Neural crest cell (in vitro differentiated cells): ENCODE results near the gene RPL34. TPM values are rescaled to one million over a fixed set of nuclear protein-coding genes. Genes with fewer than 3 reads are reported as not detected.

Experiments
- DNase-seq: peaks from one replicate; pipeline ENCODE4 v3.0.0; 2021; ENCODE audit warnings: low read depth, mixed read lengths, low spot score
- H3K27ac Mint-ChIP-seq: one replicate; pipeline ENCODE4 v1.8.0; 2021; ENCODE audit warnings: mild to moderate bottlenecking, mixed read lengths; ENCODE audit not compliant: unreplicated experiment
- H3K27me3 Mint-ChIP-seq: 2 replicates; pipeline ENCODE4 v1.8.0; 2021; ENCODE audit warnings: low read depth, mild to moderate bottlenecking, mixed read lengths
- H3K36me3 Mint-ChIP-seq: 2 replicates; pipeline ENCODE4 v1.8.0; 2021; ENCODE audit warnings: low read depth, mild to moderate bottlenecking, mixed read lengths
- H3K4me1 Mint-ChIP-seq: 2 replicates; pipeline ENCODE4 v1.8.0; 2021; ENCODE audit warnings: mixed read lengths
- H3K4me3 Mint-ChIP-seq: one replicate; pipeline ENCODE4 v1.8.0; 2021; ENCODE audit warnings: mild to moderate bottlenecking, mixed read lengths
- H3K9me3 Mint-ChIP-seq: 2 replicates; pipeline ENCODE4 v1.8.0; 2021; ENCODE audit warnings: mixed read lengths
- CTCF ChIP-seq: fragments of 200-600 bp; sonication (generic); conservative IDR thresholded peaks from 2 replicates; pipeline ENCODE4 v1.5.0; 2021; ENCODE audit warnings: antibody characterized with exemption, mild to moderate bottlenecking
- total RNA-seq: library from RNA; stranded (reverse); gene quantifications from 2 replicates; pipeline ENCODE4 v1.2.1, GENCODE V29; 2021

RPL34 gene
- total RNA-seq, 1 donor from 2014 or later = 1,293 TPM

DNA sequence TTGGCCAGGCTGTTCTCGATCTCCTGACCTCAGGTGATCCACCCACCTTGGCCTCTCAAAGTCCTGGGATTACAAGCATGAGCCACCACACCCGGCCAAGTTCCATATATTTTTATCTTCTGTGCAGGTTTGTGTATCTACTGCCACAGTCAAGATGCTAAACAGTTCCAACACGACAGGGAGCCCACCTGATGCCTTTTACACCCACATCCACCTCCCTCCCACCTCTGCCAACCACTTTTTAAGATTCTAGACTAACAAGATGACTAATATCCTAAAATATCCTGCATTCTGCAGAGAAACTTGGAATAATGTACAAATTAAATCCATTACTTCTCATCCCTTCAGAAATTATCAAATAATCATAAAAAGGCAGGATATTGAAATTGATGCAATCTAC lies 19.3 kb upstream of the RPL34 start:
- H3K4me1 Mint-ChIP-seq = peaks cover 4% of the 10 kb centered on the region
- peaks cover 4% of the 10 kb centered on the region for H3K36me3 Mint-ChIP-seq
- H3K27me3 Mint-ChIP-seq = no peaks in the 10 kb centered on the region
- TF ChIP-seq CTCF = no peak
- H3K9me3 Mint-ChIP-seq = peaks cover 4% of the 10 kb centered on the region
- DNase-seq = no peak
- H3K27ac Mint-ChIP-seq = no peak overlapping the region
- no peak overlapping the region for H3K4me3 Mint-ChIP-seq

DNA sequence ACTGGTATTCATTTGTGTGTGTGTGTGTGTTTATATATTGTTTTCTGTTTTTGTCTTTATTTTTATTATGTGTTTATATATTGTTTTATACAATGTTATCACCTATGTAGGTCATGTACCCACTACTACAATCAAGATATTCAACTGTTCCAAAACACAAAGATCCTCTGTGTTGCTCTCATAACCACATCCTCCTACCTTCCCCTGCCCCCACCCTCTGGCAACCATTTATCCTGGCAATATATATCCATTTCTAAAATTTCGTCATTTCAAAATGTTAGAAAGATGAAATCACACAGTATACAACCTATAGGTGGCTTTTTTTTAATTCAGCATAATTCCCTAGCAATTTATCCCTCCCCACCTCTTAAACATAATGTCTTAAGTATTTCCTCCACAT lies 18.8 kb upstream of the RPL34 start:
- Mint-ChIP-seq H3K27ac (no peak overlapping the region), H3K4me3 (no peak overlapping the region), H3K9me3 (peaks cover 1% of the 10 kb centered on the region), H3K4me1 (peaks cover 4% of the 10 kb centered on the region), H3K27me3 (no peaks in the 10 kb centered on the region), H3K36me3 (peaks cover 2% of the 10 kb centered on the region)
- no peak for DNase-seq
- TF ChIP-seq CTCF = no peak

GRCh38 chr4:108602163-108602562 lies 18.2 kb upstream of the RPL34 start:
- TF ChIP-seq CTCF = no peak
- no peaks in the 10 kb centered on the region for H3K27me3 Mint-ChIP-seq
- no peak for DNase-seq
- no peak overlapping the region for H3K4me3 Mint-ChIP-seq
- no peaks in the 10 kb centered on the region for H3K36me3 Mint-ChIP-seq
- H3K9me3 Mint-ChIP-seq = no peaks in the 10 kb centered on the region
- peaks cover 4% of the 10 kb centered on the region for H3K4me1 Mint-ChIP-seq
- no peak overlapping the region for H3K27ac Mint-ChIP-seq

DNA sequence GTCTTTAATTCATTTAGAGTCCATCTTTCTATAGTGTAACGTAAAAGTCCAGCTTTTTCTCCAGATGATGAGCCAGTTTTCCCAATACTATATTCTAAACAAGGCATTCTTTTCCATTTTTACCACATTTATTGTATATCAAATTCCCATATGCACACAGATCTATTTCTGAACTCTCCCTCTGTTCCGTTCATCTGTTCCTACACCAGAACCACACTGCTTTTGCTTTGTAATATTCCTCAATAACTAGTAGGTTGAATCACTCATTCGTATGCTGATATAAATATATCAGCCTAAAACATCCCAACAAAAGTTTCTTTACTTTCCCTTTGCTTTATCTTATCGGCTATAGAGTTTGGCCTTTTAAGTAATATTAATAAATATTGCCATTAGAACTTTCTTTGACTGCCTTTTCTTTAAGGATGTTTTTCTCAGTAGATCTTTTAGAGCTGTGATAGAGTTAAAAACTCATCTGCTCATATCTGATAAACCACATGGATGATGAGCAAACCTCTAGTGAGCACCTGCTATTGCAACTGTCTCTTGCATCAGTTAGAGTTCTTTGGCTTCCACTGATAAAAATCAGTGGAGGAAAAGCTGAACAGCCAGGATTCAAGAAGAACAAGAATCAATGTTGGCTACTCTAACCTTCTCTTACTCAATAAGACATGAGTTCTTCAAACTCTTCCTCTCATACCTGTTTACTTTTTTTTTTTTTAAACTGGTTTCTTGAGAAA lies 13.1 kb upstream of the RPL34 start:
- peaks cover 8% of the 10 kb centered on the region for H3K4me1 Mint-ChIP-seq
- H3K9me3 Mint-ChIP-seq = no peaks in the 10 kb centered on the region
- no peak for DNase-seq
- H3K4me3 Mint-ChIP-seq = no peak overlapping the region
- H3K36me3 Mint-ChIP-seq = no peaks in the 10 kb centered on the region
- no peak for TF ChIP-seq CTCF
- no peak overlapping the region for H3K27ac Mint-ChIP-seq
- H3K27me3 Mint-ChIP-seq = no peaks in the 10 kb centered on the region

DNA sequence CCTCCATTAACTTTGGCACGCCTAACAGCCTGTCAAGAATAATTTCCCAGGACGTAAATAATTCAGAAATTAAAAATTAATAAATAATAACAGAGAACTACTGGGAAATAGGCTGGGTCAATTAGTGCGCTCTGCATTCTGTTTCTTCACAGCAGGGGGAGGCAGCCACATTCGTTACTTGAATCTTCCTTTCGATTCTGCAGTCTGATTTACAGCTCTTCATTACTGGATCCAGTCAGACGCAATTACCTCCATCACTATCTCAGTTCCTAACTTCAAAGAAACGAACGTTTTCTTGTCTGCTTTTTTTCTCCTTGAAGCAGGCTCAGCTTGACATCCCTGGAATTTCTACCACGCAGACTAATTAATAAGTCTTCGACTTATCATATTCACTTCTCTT lies 9.0 kb upstream of the RPL34 start:
- Mint-ChIP-seq H3K27me3 (no peaks in the 10 kb centered on the region), H3K27ac (no peak overlapping the region), H3K36me3 (peaks cover 5% of the 10 kb centered on the region), H3K4me1 (peaks cover 10% of the 10 kb centered on the region), H3K9me3 (peaks cover 4% of the 10 kb centered on the region), H3K4me3 (no peak overlapping the region)
- peak; percentile 34 for TF ChIP-seq CTCF
- no peak for DNase-seq
